HG03469 (cell line): ENCODE data around the gene THYN1.
A peak's percentile ranks its signal among the peaks of the same experiment; 100 is the strongest.

Experiments
- ATAC-seq: cut with Tn5 transposase; IDR thresholded peaks from one replicate; pipeline ENCODE4 v1.9.1; 2021; ENCODE audit warnings: mild to moderate bottlenecking, moderate library complexity, moderate number of reproducible peaks; ENCODE audit not compliant: unreplicated experiment

Gene THYN1

DNA sequence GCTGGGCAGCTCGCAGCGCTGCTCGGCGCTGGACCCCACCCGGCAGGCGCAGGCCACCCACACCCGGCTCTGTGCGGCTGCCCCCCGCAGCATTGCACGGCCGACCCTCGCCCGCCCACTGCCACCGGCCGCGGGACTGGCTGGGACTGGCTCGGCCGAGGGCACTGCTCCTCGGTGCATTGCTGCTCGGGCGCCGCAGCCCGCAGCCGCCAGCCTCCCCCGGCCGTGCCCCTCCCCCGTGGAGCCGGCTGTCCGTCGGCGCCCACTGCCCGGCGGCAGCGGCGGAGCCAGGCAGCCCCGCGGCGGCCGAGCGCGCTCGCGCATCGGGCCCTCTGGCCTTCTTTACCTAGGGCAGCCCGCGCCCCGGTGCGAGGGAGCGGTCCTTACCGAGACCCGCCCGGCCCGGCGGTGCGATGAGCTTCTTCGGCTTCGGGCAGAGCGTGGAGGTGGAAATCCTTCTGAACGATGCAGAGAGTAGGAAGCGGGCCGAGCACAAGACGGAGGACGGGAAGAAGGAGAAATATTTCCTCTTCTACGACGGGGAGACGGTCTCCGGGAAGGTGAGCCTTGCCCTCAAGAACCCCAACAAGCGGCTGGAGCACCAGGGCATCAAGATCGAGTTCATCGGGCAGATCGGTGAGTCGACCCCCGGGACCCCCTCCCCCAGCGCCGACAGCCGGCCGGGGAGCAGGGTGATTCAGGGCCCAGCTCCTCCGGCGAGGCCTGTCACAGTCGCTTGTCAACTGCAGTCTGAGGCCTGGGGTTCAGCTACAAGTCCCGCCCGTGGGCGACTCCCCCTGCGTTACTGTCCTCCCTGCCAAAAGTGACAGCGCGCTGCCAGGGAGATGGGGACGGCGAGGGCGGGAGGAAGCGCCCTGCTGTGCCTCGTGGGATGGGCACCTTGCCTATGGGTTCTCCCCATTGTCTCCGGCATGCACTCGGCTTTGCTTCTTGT, 28.2 kb downstream of the THYN1 start:
- peak; percentile 7 for ATAC-seq

DNA sequence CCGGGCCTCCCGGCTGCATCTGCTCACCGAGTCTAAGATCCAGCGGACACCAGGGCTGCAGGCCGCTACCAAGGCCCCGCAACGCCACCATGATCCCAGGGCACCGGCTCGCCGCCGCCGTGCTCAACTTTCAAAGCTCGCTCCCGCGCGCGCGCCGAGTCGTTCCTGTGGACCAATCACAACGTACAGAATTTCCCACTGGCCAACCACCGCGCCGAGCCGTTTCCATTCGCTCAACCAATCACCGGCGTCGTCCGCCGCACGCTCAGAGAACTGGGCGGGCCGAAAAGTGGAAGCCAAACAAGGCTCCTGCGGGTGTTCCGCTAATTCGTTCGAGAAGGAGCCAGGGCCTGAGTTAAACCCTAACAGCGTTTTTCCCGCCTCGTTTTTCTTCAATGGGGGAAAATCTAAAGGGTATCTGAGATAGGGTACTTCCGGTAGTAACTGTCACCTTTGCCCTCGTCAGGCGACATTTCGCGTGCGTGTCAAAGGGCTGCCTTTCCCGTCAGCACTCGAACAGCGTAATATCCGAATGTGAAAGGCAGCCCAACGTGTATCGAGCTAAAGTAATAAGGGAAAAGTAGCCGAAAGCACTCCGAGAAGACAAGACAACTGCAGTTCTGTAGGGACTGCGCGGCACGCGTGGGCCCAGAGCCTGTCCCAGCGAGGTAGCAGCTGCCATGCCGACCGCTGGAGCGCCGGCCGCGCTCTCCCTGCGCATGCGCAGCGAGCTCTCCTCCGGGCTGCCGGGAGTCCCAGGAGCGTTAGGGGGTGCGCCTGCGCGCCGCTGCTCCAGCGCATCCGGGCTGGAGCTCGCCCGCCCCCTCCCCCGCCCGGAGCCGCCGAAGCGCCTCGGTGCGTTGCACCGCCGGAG, 29.1 kb downstream of the THYN1 start, which contains the start of the genes NCAPD3 and VPS26B:
Gene NCAPD3, minus strand, starts transcription at position 132 of the 874 bp plus-strand sequence. Its CDS starts 41 bp downstream, at position 91.
Gene VPS26B, plus strand, starts transcription at position 836 of the 874 bp plus-strand sequence. CDS start 452 bp downstream, outside the sequence.
- peak; percentile 60 for ATAC-seq

DNA sequence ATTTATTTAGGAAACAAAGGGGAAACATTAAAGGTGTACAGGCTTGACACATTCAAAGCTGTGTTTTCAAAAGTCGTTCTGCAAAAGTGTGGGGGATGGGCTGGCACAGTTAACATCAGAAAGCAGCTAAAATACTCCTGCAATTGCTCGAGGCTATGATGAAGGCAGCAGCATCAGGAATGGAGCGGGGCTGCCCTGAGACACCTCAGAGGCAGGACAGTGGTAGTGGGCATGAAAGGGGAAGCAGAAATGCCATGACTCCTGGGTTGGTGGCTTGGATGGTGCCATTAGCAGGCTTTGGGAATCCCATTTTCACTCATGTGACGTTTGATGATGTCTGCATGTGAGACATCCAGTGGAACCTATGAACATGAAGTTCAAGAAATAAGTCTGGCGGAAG, 30.0 kb downstream of the THYN1 start:
- ATAC-seq, result no peak

- no peak for ATAC-seq
These were observed 36.3 kb downstream of the THYN1 start for GRCh38 chr11:134216816-134217215.

GRCh38 chr11:134215836-134216235, 37.3 kb downstream of the THYN1 start:
- no peak for ATAC-seq

GRCh38 chr11:134207538-134208239, 45.5 kb downstream of the THYN1 start:
- no peak for ATAC-seq

- ATAC-seq, result no peak
These were observed 47.0 kb downstream of the THYN1 start for GRCh38 chr11:134206185-134206584.

DNA sequence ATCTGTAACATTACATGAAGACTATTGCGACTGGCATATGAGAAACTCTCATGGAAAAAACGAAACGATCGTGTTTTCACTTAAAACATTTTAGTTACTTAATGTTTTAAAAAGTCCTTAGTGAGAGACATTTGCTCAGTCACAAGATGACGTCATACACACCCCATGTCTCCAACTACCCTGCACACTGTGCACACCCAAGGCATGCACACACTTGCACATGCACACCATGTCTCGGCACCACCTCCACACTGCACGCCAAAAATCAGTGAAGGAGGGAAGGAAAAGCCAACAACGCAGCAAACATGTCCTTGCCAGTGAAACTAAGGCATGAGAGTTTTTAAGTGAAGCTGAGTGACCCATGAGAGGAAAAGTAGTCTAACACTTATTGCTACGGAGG, 47.4 kb downstream of the THYN1 start:
- no peak for ATAC-seq

DNA sequence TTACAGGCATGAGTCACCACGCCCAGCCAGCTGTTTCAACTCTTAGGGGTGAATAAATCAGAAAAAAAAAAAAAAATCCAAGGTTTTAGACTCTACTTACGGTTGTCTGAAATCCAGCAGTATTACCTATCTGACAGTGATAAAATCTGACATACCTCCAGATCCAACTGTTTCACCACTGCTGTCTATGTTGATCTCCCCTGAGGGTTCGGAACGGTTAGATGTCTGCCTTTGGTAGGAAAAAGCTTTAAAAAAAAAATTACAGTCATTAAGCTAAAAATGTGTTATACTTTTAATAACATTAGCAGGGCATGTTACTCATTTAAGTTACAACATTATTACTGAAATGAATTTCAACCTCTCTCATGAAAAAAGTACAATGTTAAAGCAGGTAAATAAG, 50.5 kb downstream of the THYN1 start:
- no peak for ATAC-seq

- ATAC-seq, result no peak
These were observed 52.5 kb downstream of the THYN1 start for GRCh38 chr11:134200688-134201087.

DNA sequence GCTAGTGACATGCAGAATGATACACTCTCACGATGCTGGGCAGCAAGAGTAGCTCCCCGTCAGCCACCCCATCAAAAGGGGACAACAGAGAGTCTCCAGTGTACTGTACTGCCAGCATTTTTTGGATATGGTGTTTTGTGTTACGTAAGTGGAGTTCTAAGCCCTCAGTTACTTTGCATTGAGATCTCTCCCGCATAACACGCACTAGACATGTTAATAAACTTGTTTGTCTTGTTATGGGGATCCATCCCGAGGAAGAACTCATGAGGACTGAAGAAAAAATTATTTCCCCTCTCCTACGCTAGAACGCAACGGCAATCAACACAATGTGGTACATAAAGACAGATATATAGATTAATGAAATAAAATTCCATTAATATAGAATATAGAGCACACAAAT, 53.6 kb downstream of the THYN1 start:
- no peak for ATAC-seq
